ENCODE data around the gene GLB1L2.

DNA sequence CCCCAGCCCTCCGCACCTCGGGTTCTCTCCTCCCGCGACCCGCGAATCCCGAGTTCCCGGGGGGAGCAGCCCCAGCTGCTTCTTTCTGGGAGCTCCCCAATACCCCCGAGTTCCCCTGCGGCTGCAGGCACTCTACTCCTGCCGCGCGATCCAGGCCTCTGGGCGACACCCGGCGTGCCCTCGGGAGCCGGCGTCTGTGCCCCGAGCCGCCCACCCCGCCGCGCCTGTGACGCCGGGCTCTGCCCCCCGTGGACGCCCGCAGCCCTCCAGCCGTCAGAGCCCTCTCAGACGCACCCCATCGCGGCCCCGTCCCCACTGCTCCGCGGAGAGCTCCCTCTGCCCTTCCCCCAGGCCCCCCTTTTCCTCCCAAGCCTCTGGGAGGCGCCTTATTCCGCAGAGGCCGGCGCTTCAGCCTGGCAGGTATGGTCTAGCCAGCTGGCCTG, 422 bp downstream of the GLB1L2 start:
- TF ChIP-seq, protein P1, sequence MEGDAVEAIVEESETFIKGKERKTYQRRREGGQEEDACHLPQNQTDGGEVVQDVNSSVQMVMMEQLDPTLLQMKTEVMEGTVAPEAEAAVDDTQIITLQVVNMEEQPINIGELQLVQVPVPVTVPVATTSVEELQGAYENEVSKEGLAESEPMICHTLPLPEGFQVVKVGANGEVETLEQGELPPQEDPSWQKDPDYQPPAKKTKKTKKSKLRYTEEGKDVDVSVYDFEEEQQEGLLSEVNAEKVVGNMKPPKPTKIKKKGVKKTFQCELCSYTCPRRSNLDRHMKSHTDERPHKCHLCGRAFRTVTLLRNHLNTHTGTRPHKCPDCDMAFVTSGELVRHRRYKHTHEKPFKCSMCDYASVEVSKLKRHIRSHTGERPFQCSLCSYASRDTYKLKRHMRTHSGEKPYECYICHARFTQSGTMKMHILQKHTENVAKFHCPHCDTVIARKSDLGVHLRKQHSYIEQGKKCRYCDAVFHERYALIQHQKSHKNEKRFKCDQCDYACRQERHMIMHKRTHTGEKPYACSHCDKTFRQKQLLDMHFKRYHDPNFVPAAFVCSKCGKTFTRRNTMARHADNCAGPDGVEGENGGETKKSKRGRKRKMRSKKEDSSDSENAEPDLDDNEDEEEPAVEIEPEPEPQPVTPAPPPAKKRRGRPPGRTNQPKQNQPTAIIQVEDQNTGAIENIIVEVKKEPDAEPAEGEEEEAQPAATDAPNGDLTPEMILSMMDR (IDR thresholded peaks at IDR 0.05; ENCODE audit: low read length): no peak
- TF ChIP-seq EZH2 (IDR thresholded peaks at IDR 0.05; ENCODE audit: borderline replicate concordance, low read length): no peak
